Fibroblast of pulmonary artery (primary cell): Measurements from ENCODE around the gene DNAL4.

ENCODE experiments used
- DNase-seq: peaks from one replicate; pipeline ENCODE4 v3.0.0-alpha.2; 2010; ENCODE audit warnings: low read depth
- H3K4me3 ChIP-seq: replicated peaks from 2 replicates; pipeline ENCODE4 v1.5.1; 2011; ENCODE audit warnings: low read depth, mild to moderate bottlenecking, control low read depth, low read length, moderate library complexity
- TF ChIP-seq, protein P1 (sequence below): IDR thresholded peaks from 2 replicates; pipeline ENCODE4 v1.5.1; 2011; ENCODE audit warnings: mild to moderate bottlenecking, control low read depth, low read length, inconsistent platforms; ENCODE audit errors: missing control alignments

Gene DNAL4

DNA sequence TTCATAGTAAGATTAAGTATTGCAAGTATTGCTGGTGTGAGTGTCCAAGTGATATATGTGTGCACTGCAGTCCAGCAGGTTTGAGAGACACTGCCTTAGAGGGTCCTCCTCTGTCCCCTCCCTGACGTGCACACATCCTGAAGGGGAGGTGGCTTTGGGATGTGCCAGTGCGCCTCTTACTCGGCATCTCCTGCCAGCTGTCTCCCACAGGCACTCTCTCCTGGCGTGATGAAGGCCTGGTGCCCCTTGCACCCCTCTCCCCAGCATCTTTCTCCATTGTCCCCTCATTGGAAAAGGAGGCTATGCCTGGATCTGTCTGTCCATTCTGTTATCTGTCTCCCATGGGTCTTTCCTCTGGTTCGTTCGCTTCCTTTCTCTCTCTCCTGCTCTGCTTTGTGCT is 64.0 kb downstream of the DNAL4 start:
- no peak for DNase-seq
- TF ChIP-seq, protein P1, sequence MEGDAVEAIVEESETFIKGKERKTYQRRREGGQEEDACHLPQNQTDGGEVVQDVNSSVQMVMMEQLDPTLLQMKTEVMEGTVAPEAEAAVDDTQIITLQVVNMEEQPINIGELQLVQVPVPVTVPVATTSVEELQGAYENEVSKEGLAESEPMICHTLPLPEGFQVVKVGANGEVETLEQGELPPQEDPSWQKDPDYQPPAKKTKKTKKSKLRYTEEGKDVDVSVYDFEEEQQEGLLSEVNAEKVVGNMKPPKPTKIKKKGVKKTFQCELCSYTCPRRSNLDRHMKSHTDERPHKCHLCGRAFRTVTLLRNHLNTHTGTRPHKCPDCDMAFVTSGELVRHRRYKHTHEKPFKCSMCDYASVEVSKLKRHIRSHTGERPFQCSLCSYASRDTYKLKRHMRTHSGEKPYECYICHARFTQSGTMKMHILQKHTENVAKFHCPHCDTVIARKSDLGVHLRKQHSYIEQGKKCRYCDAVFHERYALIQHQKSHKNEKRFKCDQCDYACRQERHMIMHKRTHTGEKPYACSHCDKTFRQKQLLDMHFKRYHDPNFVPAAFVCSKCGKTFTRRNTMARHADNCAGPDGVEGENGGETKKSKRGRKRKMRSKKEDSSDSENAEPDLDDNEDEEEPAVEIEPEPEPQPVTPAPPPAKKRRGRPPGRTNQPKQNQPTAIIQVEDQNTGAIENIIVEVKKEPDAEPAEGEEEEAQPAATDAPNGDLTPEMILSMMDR, result no peak
- H3K4me3 ChIP-seq, result no peak overlapping the region

DNA sequence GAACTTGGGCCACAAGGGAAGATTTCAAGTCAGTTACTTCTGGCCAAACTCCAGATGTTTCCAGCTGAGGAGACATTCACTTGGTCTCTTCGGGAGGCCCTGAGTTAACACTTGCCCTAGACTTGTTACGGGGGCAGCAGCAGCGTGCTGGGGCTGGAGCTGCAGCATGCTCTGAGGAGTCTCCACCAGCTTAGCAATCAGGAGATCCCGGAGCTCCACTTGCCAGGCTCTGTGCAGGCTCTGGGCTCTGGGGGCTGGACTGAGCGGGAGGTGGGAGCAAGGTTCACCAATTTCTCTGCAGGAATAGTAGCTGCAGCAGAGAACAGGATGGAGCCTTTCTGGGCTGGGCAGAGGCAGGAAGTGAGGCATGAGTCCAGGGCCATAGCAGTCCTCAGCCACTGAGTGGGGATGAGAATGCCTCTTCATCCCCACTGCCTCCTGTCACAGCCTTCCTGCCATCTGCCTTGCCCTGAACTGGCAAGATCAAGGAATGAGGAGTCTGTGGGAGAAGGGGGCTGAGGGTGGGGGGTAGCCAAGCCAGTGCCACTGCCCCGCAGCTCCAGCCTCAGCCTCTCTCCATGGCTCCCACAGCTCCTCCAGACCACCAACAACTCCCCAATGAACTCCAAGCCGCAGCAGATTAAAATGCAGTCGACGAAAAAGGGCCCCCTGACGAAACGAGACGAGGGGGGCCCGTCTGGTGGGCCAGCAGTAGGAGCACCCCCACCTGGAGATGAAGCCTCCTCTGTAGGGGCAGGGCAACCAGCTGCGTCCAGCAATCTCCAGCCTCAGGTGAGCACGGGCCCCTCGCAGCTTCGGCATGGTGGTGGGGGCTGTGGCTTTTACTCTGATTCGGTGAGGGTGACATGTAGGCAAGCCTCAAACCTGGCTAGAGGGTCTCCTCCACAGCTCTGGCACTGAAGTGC is 64.8 kb downstream of the DNAL4 start:
- no peak for DNase-seq
- TF ChIP-seq, protein P1, result no peak
- H3K4me3 ChIP-seq, result no peak overlapping the region
